Gastrocnemius medialis (tissue), 4 donors: ENCODE data around the gene FGF23. TPM values are rescaled to one million over a fixed set of nuclear protein-coding genes. Genes with fewer than 3 reads are reported as not detected.

Experiments
- ATAC-seq, 2 donors: fragments of 150-250 bp; one replicate each; pipeline ENCODE4 v1.9.1; 2016
- DNase-seq, 2 donors: peaks; one replicate each; pipeline ENCODE4 v3.0.0-alpha.2; 2019
- H3K27ac ChIP-seq, 4 donors: fragments of 200-600 bp; sonication (generic); 1 replicate in 1 of 4; 2 replicates in 3 of 4; pipeline ENCODE4 v1.5.1; 2016 to 2018; ENCODE audit warnings: mild to moderate bottlenecking in 2 of 4, moderate library complexity in 1 of 4
- H3K27me3 ChIP-seq, 3 donors: fragments of 200-600 bp; sonication (generic) in 2 of 3; 1 replicate in 1 of 3; 2 replicates in 2 of 3; pipeline versions ENCODE4 v1.5.1 to v1.6.0; 2016 to 2019; ENCODE audit warnings: mild to moderate bottlenecking in 1 of 3, moderate library complexity in 1 of 3
- H3K36me3 ChIP-seq, 2 donors: fragments of 200-600 bp; sonication (generic) in 1 of 2; one replicate each; pipeline ENCODE4 v1.5.1; 2017 to 2018
- H3K4me1 ChIP-seq, 2 donors: fragments of 200-600 bp; sonication (generic) in 1 of 2; one replicate each; pipeline ENCODE4 v1.5.1; 2016 to 2017; ENCODE audit warnings: mild to moderate bottlenecking in 2 of 2
- H3K4me3 ChIP-seq, 4 donors: fragments of 200-600 bp; sonication (generic) in 3 of 4; 1 replicate in 1 of 4; 2 replicates in 3 of 4; pipeline ENCODE4 v1.5.1; 2016 to 2019; ENCODE audit warnings: mild to moderate bottlenecking in 2 of 4
- H3K9me3 ChIP-seq, 3 donors: fragments of 200-600 bp; sonication (generic) in 2 of 3; 1 replicate in 1 of 3; 2 replicates in 2 of 3; pipeline ENCODE4 v1.5.1; 2016 to 2019
- CTCF ChIP-seq, 5 experiments: fragments of 450-650 bp in 3 of 5; fragments of 200-600 bp in 2 of 5; sonication (generic) in 2 of 5; IDR thresholded peaks in 4 of 5; conservative IDR thresholded peaks in 1 of 5; 1 replicate in 4 of 5; 2 replicates in 1 of 5; pipeline ENCODE4 v1.5.1; 2016 to 2019; ENCODE audit warnings: antibody characterized with exemption in 5 of 5, mild to moderate bottlenecking in 3 of 5, moderate library complexity in 3 of 5
- POLR2A ChIP-seq, 2 donors: fragments of 450-650 bp; IDR thresholded peaks; one replicate each; pipeline ENCODE4 v1.6.1; 2017; ENCODE audit warnings: antibody characterized with exemption in 2 of 2, mild to moderate bottlenecking in 2 of 2, moderate library complexity in 2 of 2
- in situ Hi-C, 4 donors: fragments of 200-750 bp; cut with MboI; loops; one replicate each; pipeline versions ENCODE4 v1.15.0 to v1.8.0; 2017; ENCODE audit warnings: low sequenced_read_pairs in 4 of 4
- intact Hi-C: fragments of 100-400 bp; cut with DNase I; formaldehyde crosslinking; loops from one replicate; pipeline ENCODE4 v1.15.1; 2023; ENCODE audit warnings: low total_unique reads
- total RNA-seq, 4 donors: library from RNA; depleted of rRNA; stranded (reverse); fragments of >200 nt; gene quantifications; one replicate each; pipeline versions ENCODE4 v1.1.0 to v1.2.3, GENCODE V29; 2016

The FGF23 gene
- total RNA-seq, 4 donors from 2014 or later = not detected

- in situ Hi-C loops = no loop called here
These were observed 10.0 kb downstream of the FGF23 start for GRCh38 chr12:4369548-4369947.

GRCh38 chr12:4366090-4366489 lies 13.4 kb downstream of the FGF23 start:
- Histone ChIP-seq H3K27ac (no peak overlapping the region), H3K4me1 (no peaks in the 10 kb centered on the region), H3K27me3 (no peaks in the 10 kb centered on the region), H3K9me3 (no peaks in the 10 kb centered on the region), H3K4me3 (no peak overlapping the region), H3K36me3 (no peaks in the 10 kb centered on the region)
- in situ Hi-C loops (no loop called here), intact Hi-C loops (no loop called here)
- DNase-seq (no peak), ATAC-seq (no peak)
- TF ChIP-seq POLR2A (IDR thresholded peaks at IDR 0.05) = no peak
- TF ChIP-seq CTCF (IDR thresholded peaks at IDR 0.05 in 4 of 5, conservative IDR thresholded peaks at IDR 0.05 in 1 of 5) = no peak

More at GRCh38 chr12:4369548-4369947, 10.0 kb downstream of the FGF23 start:
- Histone ChIP-seq H3K4me1 (no peaks in the 10 kb centered on the region), H3K27ac (no peak overlapping the region), H3K9me3 (no peaks in the 10 kb centered on the region), H3K4me3 (no peak overlapping the region), H3K36me3 (no peaks in the 10 kb centered on the region), H3K27me3 (no peaks in the 10 kb centered on the region)
- DNase-seq (no peak), ATAC-seq (no peak)
- TF ChIP-seq CTCF (IDR thresholded peaks at IDR 0.05 in 4 of 5, conservative IDR thresholded peaks at IDR 0.05 in 1 of 5) = no peak
- no peak for TF ChIP-seq POLR2A (IDR thresholded peaks at IDR 0.05)
- intact Hi-C loops = no loop called here

GRCh38 chr12:4356041-4356327 lies 23.5 kb downstream of the FGF23 start:
- ATAC-seq = no peak
- Histone ChIP-seq H3K27ac (no peak overlapping the region), H3K9me3 (no peaks in the 10 kb centered on the region), H3K36me3 (no peaks in the 10 kb centered on the region), H3K27me3 (no peaks in the 10 kb centered on the region), H3K4me1 (no peaks in the 10 kb centered on the region), H3K4me3 (no peak overlapping the region)
- TF ChIP-seq POLR2A (IDR thresholded peaks at IDR 0.05) (no peak), CTCF (IDR thresholded peaks at IDR 0.05 in 4 of 5, conservative IDR thresholded peaks at IDR 0.05 in 1 of 5) (peak in 1 of 5 experiments; percentile 39)
- no peak for DNase-seq
- in situ Hi-C loops (no loop called here), intact Hi-C loops (no loop called here)

GRCh38 chr12:4355156-4356040 lies 24.1 kb downstream of the FGF23 start:
- ATAC-seq (no peak), DNase-seq (no peak)
- no peaks in the 10 kb centered on the region for H3K9me3 ChIP-seq
- intact Hi-C loops = no loop called here
- H3K4me3 ChIP-seq = no peak overlapping the region
- no peak overlapping the region for H3K27ac ChIP-seq
- in situ Hi-C loops = no loop called here
- no peaks in the 10 kb centered on the region for H3K36me3 ChIP-seq
- no peak for TF ChIP-seq POLR2A (IDR thresholded peaks at IDR 0.05)
- no peak for TF ChIP-seq CTCF (IDR thresholded peaks at IDR 0.05 in 4 of 5, conservative IDR thresholded peaks at IDR 0.05 in 1 of 5)
- no peaks in the 10 kb centered on the region for H3K4me1 ChIP-seq
- H3K27me3 ChIP-seq = no peaks in the 10 kb centered on the region
